Right kidney (tissue), 1 donor: ENCODE results near the gene CACNA1I.

Experiments
- DNase-seq: peaks from one replicate; pipeline ENCODE4 v3.0.0-alpha.2; 2016

The CACNA1I gene

GRCh38 chr22:39651053-39651996 lies 80.8 kb downstream of the CACNA1I start:
- no peak for DNase-seq

GRCh38 chr22:39652990-39653786 lies 82.6 kb downstream of the CACNA1I start:
- DNase-seq = no peak

GRCh38 chr22:39653787-39654077 lies 83.2 kb downstream of the CACNA1I start:
- no peak for DNase-seq

- no peak for DNase-seq
Observed at GRCh38 chr22:39654131-39654926, 83.8 kb downstream of the CACNA1I start.

DNA sequence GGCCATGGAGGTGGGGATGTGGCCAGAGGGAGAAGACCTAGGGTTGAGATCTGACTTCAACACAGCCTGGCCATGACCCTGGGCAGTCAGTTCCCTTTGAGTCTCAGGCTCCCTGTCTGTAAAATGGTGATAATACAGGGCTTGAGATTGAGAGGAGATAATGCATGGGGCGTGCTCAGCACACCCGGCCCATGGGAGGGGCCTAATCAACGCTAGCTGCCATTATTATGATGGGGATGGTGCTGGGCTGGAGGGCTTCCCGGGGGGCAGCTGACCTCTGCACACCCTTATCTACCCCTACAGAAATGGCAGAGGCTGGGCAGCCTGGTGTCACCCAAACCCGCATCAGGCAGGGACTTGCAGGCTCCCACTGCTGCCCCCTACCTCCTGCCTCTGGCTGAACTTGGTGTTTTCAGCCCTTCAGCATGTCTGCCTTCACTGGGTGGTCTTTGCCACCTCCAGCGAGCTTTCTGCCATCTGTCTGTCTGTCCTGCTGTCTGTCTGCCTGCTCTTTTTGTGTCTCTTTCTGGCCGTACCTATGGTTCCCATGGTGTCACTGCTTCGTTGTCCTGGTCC lies 84.5 kb downstream of the CACNA1I start:
- DNase-seq = no peak

DNA sequence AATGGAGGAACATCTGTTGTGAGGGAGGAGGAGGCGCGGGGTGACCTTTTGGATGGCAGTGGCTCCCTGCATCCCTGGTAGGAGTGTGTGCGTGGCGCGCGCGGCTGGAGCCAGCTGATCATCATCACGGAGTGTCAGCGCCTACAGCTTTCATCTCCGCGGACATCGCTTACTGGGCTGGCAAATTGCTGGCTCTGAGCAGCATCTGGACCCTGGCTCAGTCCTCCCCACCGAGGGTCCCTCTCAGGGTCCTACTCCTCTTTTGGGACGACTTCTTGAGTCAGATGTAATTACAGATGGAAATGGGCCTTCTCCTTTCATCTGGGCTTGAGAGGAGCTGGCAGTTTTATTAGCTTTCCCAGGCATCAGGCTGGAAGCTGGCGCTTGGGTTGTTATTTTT lies 85.3 kb downstream of the CACNA1I start:
- peak; percentile 50 for DNase-seq

- no peak for DNase-seq
Observed at GRCh38 chr22:39656495-39657490, 86.2 kb downstream of the CACNA1I start.

- no peak for DNase-seq
Observed at GRCh38 chr22:39658367-39658766, 87.8 kb downstream of the CACNA1I start.

GRCh38 chr22:39658806-39659463 lies 88.4 kb downstream of the CACNA1I start:
- no peak for DNase-seq

DNA sequence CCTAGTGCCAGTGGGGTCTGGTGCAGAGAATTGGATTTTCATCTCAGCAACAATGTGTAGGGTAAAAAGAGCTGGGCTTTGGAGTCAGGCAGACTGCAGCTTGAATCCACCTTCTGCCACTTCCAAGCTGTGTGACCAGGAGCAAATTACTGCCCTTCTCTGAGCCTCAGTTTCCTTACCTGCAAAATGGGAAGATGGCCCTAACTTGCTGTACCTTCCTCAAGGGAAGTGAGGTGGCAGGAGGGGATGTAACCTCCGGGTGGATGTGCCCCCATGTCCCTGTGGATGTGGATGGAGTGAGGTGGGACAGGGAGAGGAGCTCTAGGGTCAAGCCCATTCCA lies 90.9 kb downstream of the CACNA1I start:
- DNase-seq = no peak

- peak; percentile 47 for DNase-seq
Observed at GRCh38 chr22:39661842-39662685, 91.5 kb downstream of the CACNA1I start.

DNA sequence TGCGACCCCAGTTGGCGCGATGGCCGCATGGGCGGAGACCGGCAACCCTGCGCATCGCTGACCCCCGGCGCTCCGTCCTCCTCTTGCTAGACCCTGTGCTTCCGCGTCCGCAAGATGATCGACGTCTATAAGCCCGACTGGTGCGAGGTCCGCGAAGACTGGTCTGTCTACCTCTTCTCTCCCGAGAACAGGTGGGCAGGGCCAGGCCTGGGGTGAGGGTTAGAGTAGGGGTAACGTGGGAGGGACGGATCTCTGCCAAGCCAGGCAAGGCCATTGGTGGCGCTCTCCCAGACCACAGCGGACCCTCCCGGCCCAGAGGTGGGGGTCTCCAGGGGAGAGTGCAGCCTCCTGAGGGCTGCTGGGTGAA lies 92.1 kb downstream of the CACNA1I start:
- DNase-seq = no peak

DNA sequence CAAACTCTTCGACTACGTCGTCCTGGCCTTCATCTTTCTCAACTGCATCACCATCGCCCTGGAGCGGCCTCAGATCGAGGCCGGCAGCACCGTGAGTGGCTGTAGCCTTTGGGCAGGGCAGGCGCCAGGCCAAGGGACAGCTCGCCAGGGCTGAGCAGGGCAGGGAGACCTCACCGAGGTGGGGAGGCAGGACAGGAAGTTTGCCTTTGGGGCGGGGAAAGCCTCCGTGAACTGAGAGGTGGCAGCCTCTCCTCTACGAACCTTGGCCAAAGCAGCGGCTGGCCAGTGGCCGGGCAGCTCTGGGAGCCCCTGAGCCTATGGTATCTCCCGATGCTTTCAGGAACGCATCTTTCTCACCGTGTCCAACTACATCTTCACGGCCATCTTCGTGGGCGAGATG lies 93.2 kb downstream of the CACNA1I start:
- no peak for DNase-seq

GRCh38 chr22:39664485-39665200 lies 94.1 kb downstream of the CACNA1I start:
- DNase-seq = no peak

- no peak for DNase-seq
Observed at GRCh38 chr22:39665229-39665628, 94.7 kb downstream of the CACNA1I start.

DNA sequence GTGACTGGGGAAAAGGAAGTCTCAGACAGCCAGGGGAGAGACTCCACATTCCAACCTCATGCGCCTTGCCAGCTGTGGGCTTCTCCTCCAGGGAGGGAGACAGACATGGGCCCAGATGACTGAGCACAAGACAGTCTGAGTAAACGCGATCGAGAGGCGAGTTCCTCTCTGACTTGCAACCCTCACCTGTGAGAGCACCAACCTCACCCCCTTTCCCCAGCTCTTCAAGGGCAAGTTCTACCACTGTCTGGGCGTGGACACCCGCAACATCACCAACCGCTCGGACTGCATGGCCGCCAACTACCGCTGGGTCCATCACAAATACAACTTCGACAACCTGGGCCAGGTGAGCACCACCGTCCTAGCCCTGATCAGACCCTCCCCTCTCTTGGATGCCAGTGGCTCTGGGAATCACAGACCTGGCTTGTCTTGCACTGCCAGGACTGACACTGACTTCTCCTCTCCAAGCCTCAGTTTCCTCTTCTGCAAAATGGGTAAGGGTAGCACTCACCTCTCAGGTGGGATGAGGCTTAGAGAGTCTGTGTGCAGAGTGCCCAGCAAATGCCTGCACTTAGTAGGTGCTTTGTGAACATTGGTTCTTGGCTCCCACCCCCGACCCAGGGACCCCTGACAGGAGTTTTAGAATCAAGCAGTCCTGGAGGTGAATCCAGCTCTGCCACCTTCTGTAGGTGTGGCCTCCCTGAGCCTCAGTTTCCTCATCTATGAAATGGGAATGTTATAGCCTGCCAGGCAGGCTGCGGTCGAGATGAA lies 95.3 kb downstream of the CACNA1I start:
- DNase-seq = no peak

DNA sequence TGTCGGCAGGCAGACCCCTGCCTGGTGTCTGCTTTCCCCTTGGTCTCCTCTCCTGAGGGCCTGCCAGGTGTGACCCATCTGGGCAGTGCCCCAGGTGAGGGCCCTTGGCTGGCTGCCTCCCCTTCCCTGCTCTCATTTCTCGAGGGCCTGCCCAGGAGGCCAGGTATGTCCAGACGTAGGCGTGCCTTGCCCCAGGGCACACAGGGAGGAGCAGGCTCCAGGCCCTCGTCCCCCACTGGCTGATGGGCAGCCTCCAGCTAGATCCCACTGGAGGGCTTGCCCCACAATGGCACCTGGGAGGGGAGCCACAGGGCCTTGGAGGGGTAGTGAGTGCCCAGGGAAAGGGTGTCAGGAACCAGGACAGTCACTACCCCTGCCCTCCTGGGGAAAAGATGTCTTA lies 95.9 kb downstream of the CACNA1I start:
- DNase-seq = no peak

GRCh38 chr22:39666926-39667325 lies 96.4 kb downstream of the CACNA1I start:
- DNase-seq = no peak
